A375 (cell line): ENCODE measurements around the gene GOLGA6B. TPM values are rescaled to one million over a fixed set of nuclear protein-coding genes. Genes with fewer than 3 reads are reported as not detected.

ENCODE experiments used
- small RNA-seq: library from RNA; depleted of rRNA; stranded (forward); fragments of <200 nt; gene quantifications from one replicate; pipeline ENCODE3, GENCODE V24; 2014
- total RNA-seq: library from RNA; depleted of rRNA; stranded (reverse); fragments of >200 nt; shearing (Covaris generic); gene quantifications from 2 replicates; pipeline ENCODE4 v1.2.3, GENCODE V29; 2014; rRNA removed

GOLGA6B gene, protein sequence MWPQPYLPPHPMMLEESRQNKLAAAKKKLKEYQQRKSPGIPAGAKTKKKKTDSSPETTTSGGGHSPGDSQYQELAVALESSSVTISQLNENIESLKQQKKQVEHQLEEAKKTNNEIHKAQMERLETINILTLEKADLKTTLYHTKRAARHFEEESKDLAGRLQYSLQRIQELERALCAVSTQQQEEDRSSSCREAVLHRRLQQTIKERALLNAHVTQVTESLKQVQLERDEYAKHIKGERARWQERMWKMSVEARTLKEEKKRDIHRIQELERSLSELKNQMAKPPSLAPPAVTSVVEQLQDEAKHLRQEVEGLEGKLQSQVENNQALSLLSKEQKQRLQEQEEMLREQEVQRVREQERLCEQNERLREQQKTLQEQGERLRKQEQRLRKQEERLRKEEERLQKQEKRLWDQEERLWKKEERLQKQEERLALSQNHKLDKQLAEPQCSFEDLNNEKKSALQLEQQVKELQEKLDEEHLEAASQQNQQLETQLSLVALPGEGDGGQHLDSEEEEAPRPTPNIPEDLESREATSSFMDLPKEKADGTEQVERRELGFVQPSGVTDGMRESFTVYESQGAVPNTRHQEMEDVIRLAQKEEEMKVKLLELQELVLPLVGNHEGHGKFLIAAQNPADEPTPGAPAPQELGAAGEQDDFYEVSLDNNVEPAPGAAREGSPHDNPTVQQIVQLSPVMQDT
- 0.15 TPM in 1 of 2 replicates, not detected in the other for total RNA-seq

GRCh38 chr15:72654397-72654796 is at the start of gene GOLGA6B:
TSS of gene GOLGA6B (plus strand) at chr15:72654697. CDS start at chr15:72654738, 41 bp downstream.

GRCh38 chr15:72685925-72686794 is 31.7 kb downstream of the GOLGA6B start, which contains the start of the genes BBS4 and HIGD2B:
TSS of gene BBS4 (plus strand) at chr15:72686207. CDS start at chr15:72686228, 21 bp downstream.
TSS of gene HIGD2B (minus strand) at chr15:72686182. CDS start at chr15:72676374, 9,808 bp downstream.

Small RNAs within 50 kb of the gene (small RNA-seq; reads per million reads assigned to genes)
- gene RN7SL853P = not detected

Other genes with a start within 250 kb of the GOLGA6B start
- 61.1 and 73.1 TPM in 2 replicates for gene ARIH1, start 180.4 kb upstream of the GOLGA6B start, total RNA-seq
- 0.11 TPM in 1 of 2 replicates, not detected in the other for gene HIGD2B, start 31.5 kb downstream of the GOLGA6B start, total RNA-seq
- 24.6 and 24.8 TPM in 2 replicates for gene BBS4, start 31.5 kb downstream of the GOLGA6B start, total RNA-seq
- 63.3 and 72.0 TPM in 2 replicates for gene ADPGK, start 129.1 kb downstream of the GOLGA6B start, total RNA-seq